Transverse colon (tissue), 4 donors: ENCODE data around the gene FLT1.

ENCODE experiments used
- CTCF ChIP-seq, 5 experiments: fragments of 200-600 bp in 3 of 5; fragments of 450-650 bp in 2 of 5; sonication (generic) in 3 of 5; IDR thresholded peaks; 1 replicate in 2 of 5; 2 replicates in 3 of 5; pipeline ENCODE4 v1.5.1; 2016 to 2017; ENCODE audit warnings: antibody characterized with exemption in 5 of 5, inconsistent platforms in 3 of 5, mild to moderate bottlenecking in 2 of 5, moderate library complexity in 1 of 5
- EP300 ChIP-seq: sonication (generic); formaldehyde crosslinking; IDR thresholded peaks from one replicate; pipeline ENCODE4 v1.6.1; 2017; ENCODE audit warnings: antibody characterized with exemption, low read depth
- POLR2A ChIP-seq: fragments of 450-650 bp; IDR thresholded peaks from one replicate; pipeline ENCODE4 v1.6.1; 2016; ENCODE audit warnings: antibody characterized with exemption, mild to moderate bottlenecking, moderate library complexity
- POLR2AphosphoS5 ChIP-seq, 3 donors: sonication (generic); formaldehyde crosslinking; IDR thresholded peaks; one replicate each; pipeline ENCODE4 v1.6.1; 2016; ENCODE audit warnings: antibody characterized with exemption in 3 of 3

GRCh38 chr13:28273919-28274318, 221.0 kb downstream of the FLT1 start:
- TF ChIP-seq CTCF (IDR thresholded peaks at IDR 0.05) (no peak), POLR2A (no peak), POLR2AphosphoS5 (IDR thresholded peaks at IDR 0.05) (no peak), EP300 (no peak)
